MM.1S (cell line): ENCODE measurements around the gene CHP1.

ENCODE experiments used
- EZH2 ChIP-seq: fragments of 300-600 bp; sonication (generic); optimal IDR thresholded peaks from 2 replicates; pipeline ENCODE3; 2017; ENCODE audit warnings: low read depth, mild to moderate bottlenecking, antibody characterized with exemption, low read length, mixed read lengths
- EZH2phosphoT487 ChIP-seq: fragments of 300-600 bp; sonication (generic); IDR thresholded peaks from 2 replicates; pipeline ENCODE4 v1.6.1; 2018; ENCODE audit warnings: antibody characterized with exemption, low read length
- TF ChIP-seq, protein P1 (sequence below): fragments of 300-600 bp; sonication (generic); IDR thresholded peaks from 2 replicates; pipeline ENCODE4 v1.5.1; 2016; ENCODE audit warnings: antibody characterized with exemption, low read length, mixed read lengths

GRCh38 chr15:41309226-41309905 is 78.3 kb downstream of the CHP1 start:
- TF ChIP-seq, protein P1, sequence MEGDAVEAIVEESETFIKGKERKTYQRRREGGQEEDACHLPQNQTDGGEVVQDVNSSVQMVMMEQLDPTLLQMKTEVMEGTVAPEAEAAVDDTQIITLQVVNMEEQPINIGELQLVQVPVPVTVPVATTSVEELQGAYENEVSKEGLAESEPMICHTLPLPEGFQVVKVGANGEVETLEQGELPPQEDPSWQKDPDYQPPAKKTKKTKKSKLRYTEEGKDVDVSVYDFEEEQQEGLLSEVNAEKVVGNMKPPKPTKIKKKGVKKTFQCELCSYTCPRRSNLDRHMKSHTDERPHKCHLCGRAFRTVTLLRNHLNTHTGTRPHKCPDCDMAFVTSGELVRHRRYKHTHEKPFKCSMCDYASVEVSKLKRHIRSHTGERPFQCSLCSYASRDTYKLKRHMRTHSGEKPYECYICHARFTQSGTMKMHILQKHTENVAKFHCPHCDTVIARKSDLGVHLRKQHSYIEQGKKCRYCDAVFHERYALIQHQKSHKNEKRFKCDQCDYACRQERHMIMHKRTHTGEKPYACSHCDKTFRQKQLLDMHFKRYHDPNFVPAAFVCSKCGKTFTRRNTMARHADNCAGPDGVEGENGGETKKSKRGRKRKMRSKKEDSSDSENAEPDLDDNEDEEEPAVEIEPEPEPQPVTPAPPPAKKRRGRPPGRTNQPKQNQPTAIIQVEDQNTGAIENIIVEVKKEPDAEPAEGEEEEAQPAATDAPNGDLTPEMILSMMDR = no peak
- TF ChIP-seq EZH2phosphoT487 (no peak), EZH2 (no peak)
